Vein endothelial cell (primary cell): Measurements from ENCODE around the gene MAGEB6B. TPM values are rescaled to one million over a fixed set of nuclear protein-coding genes. Genes with fewer than 3 reads are reported as not detected.

Source experiments
- total RNA-seq: library from RNA; depleted of rRNA; stranded (reverse); fragments of >200 nt; gene quantifications from 2 replicates; pipeline ENCODE4 v1.2.3, GENCODE V29; 2012

Gene MAGEB6B, protein sequence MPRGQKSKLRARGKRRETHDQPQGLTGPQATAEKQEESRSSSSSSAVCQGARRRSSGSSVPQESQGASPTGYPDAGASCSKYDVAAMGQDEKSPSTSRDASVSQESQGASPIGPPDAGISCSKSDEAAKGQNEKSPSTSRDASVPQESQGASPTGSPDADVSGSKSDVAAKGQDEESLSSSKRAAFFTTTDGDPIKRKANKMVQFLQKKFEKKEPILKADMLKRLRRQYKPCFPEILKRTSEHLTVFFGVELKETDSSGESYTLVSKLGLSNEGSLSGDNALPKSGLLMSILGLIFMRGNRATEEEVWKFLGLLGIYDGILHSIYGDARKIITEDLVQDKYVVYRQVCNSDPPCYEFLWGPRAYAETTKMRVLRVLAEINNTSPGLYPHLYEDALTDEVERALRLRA
- total RNA-seq, result not detected in 2 replicates

GRCh38 chrX:26160301-26160700 lies at the start of gene MAGEB6B:
MAGEB6B (plus strand) TSS chrX:26160601; CDS start chrX:26160601, 0 bp downstream.

GRCh38 chrX:26138274-26138673 lies 22.1 kb upstream of the MAGEB6B start, which contains the start of gene MAGEB18:
MAGEB18 (plus strand) TSS chrX:26138343; CDS start chrX:26138986, 643 bp downstream.

GRCh38 chrX:26192204-26192603 lies 31.8 kb downstream of the MAGEB6B start, which contains the start of gene MAGEB6:
MAGEB6 (plus strand) TSS chrX:26192440; CDS start chrX:26193847, 1,407 bp downstream.

Other genes starting within 250 kb of the MAGEB6B start
- not detected in 2 replicates for gene MAGEB18, start 22.3 kb upstream of the MAGEB6B start, total RNA-seq
- not detected in 2 replicates for gene MAGEB6, start 31.8 kb downstream of the MAGEB6B start, total RNA-seq
- gene MAGEB5, start 55.6 kb downstream of the MAGEB6B start, total RNA-seq, result not detected in 2 replicates